Progenitor cell of endocrine pancreas (in vitro differentiated cells): ENCODE measurements around the gene SLC35F3. TPM values are rescaled to one million over a fixed set of nuclear protein-coding genes. Genes with fewer than 3 reads are reported as not detected.

ENCODE experiments used
- DNase-seq: peaks from one replicate; pipeline ENCODE4 v3.0.0; 2021; ENCODE audit warnings: low spot score; ENCODE audit not compliant: unreplicated experiment
- H3K27ac Mint-ChIP-seq: 2 replicates; pipeline ENCODE4 v1.8.0; 2021; ENCODE audit warnings: mild to moderate bottlenecking, moderate library complexity, mixed read lengths
- H3K27me3 Mint-ChIP-seq: 2 replicates; pipeline ENCODE4 v1.8.0; 2021; ENCODE audit warnings: mixed read lengths
- H3K36me3 Mint-ChIP-seq: 2 replicates; pipeline ENCODE4 v1.8.0; 2022; ENCODE audit warnings: mixed read lengths; ENCODE audit not compliant: insufficient read depth
- H3K4me1 Mint-ChIP-seq: 2 replicates; pipeline ENCODE4 v1.8.0; 2021; ENCODE audit warnings: low read depth, mixed read lengths
- H3K4me3 Mint-ChIP-seq: 2 replicates; pipeline ENCODE4 v1.8.0; 2021; ENCODE audit warnings: low read depth, mild to moderate bottlenecking, moderate library complexity, mixed read lengths
- H3K9me3 Mint-ChIP-seq: 2 replicates; pipeline ENCODE4 v1.8.0; 2021; ENCODE audit warnings: low read depth, mixed read lengths
- total RNA-seq: library from RNA; stranded (reverse); gene quantifications from 2 replicates; pipeline ENCODE4 v1.2.1, GENCODE V29; 2021
- TF ChIP-seq, protein P1 (sequence below): fragments of 200-600 bp; sonication (generic); IDR thresholded peaks from one replicate; pipeline ENCODE4 v1.5.0; 2021; ENCODE audit warnings: antibody characterized with exemption, mild to moderate bottlenecking; ENCODE audit not compliant: unreplicated experiment

Gene SLC35F3
- total RNA-seq, 1 donor from 2014 or later, result 0.74 TPM

DNA sequence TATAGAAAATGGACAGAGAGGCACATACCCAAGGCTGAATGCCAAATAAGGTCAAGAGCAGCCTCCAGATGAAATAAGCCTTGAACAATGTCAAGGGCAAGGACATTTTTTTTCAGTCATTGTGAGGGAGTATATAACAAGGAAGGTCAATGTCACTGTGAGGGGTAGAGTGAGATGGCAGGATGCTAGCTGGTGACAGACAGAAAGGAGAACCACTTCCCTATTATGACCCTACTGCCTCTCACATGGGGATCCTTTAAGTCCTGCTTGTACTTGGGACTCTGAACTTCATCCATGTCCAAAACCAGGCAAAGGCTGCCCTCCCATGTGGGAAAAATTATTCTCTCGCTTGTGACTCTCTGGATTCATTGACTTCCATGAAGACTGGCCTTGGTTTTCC lies 349.3 kb downstream of the SLC35F3 start:
- DNase-seq, result no peak
- Mint-ChIP-seq H3K9me3 (peaks cover 17% of the 10 kb centered on the region), H3K4me3 (no peak overlapping the region), H3K4me1 (no peaks in the 10 kb centered on the region), H3K36me3 (no peaks in the 10 kb centered on the region), H3K27ac (no peak overlapping the region), H3K27me3 (no peaks in the 10 kb centered on the region)
- TF ChIP-seq, protein P1, sequence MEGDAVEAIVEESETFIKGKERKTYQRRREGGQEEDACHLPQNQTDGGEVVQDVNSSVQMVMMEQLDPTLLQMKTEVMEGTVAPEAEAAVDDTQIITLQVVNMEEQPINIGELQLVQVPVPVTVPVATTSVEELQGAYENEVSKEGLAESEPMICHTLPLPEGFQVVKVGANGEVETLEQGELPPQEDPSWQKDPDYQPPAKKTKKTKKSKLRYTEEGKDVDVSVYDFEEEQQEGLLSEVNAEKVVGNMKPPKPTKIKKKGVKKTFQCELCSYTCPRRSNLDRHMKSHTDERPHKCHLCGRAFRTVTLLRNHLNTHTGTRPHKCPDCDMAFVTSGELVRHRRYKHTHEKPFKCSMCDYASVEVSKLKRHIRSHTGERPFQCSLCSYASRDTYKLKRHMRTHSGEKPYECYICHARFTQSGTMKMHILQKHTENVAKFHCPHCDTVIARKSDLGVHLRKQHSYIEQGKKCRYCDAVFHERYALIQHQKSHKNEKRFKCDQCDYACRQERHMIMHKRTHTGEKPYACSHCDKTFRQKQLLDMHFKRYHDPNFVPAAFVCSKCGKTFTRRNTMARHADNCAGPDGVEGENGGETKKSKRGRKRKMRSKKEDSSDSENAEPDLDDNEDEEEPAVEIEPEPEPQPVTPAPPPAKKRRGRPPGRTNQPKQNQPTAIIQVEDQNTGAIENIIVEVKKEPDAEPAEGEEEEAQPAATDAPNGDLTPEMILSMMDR, result no peak

DNA sequence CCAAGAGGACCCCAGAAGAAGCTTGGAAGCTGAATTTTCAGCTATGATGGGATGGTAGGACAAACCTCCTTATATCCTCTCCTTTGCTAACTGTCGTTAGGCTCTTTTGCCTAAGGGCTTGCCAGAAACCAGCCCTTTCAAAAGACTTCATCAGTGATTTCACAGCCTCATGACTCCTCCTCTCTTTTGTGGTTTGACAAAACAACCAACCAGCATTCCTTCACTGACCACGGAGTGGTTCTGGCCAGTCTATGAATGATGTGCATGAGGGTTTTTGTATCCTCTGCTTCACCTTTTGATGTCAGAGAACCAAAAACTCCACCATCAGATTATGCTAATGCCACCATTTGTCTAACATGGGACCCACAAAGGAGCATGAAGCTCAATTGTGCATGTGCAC lies 351.9 kb downstream of the SLC35F3 start:
- H3K36me3 Mint-ChIP-seq, result no peaks in the 10 kb centered on the region
- no peaks in the 10 kb centered on the region for H3K4me1 Mint-ChIP-seq
- no peak overlapping the region for H3K27ac Mint-ChIP-seq
- DNase-seq, result no peak
- peaks cover 5% of the 10 kb centered on the region for H3K27me3 Mint-ChIP-seq
- TF ChIP-seq, protein P1, result no peak
- H3K4me3 Mint-ChIP-seq, result no peak overlapping the region
- peaks cover 15% of the 10 kb centered on the region for H3K9me3 Mint-ChIP-seq

DNA sequence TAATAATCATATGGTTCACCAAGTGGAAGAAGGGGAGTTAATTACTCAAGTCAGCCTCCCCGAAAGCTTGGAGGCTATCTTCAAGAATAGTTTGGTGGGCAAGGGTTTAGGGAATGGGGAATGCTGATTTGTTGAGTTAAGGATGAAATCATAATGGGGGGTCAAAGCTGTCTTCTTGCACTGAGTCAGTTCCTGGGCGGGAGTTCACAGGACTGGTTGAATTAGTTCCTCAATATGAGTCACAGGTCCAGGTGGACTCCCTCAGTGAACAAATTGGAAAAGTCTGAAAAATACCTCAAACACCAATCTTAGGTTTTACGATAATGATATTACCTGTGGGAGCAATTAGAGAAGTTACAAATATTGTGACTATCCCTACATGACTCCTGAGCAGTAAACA lies 353.6 kb downstream of the SLC35F3 start:
- peaks cover 7% of the 10 kb centered on the region for H3K4me1 Mint-ChIP-seq
- TF ChIP-seq, protein P1, result no peak
- no peak overlapping the region for H3K27ac Mint-ChIP-seq

DNA sequence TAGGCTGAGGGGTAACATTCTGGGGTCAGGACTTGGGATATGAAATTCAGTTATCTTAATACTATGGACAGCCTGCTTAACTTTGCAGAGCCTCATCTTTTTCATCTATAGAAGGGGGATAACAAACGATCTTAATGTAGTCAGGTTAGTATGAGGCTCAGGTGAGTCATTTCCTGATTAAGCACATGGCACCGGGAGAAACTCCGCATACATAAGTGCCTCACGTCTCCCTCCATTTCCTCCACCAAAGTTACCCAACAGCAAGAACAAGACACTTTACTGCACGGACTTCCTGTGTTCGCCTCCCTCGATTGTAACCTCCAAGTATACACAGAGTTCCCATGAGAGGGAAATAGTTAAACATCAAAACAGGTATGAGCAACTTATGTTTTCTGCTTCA lies 356.1 kb downstream of the SLC35F3 start:
- peaks cover 7% of the 10 kb centered on the region for H3K27me3 Mint-ChIP-seq
- DNase-seq, result no peak
- no peak overlapping the region for H3K27ac Mint-ChIP-seq
- peaks cover 15% of the 10 kb centered on the region for H3K9me3 Mint-ChIP-seq
- peaks cover 10% of the 10 kb centered on the region for H3K4me1 Mint-ChIP-seq
- H3K4me3 Mint-ChIP-seq, result no peak overlapping the region
- TF ChIP-seq, protein P1, result no peak
- H3K36me3 Mint-ChIP-seq, result no peaks in the 10 kb centered on the region

More for the DNA sequence above, 353.6 kb downstream of the SLC35F3 start:
- peaks cover 15% of the 10 kb centered on the region for H3K9me3 Mint-ChIP-seq
- no peak for DNase-seq
- peaks cover 5% of the 10 kb centered on the region for H3K27me3 Mint-ChIP-seq
- no peak overlapping the region for H3K4me3 Mint-ChIP-seq
- H3K36me3 Mint-ChIP-seq, result no peaks in the 10 kb centered on the region

DNA sequence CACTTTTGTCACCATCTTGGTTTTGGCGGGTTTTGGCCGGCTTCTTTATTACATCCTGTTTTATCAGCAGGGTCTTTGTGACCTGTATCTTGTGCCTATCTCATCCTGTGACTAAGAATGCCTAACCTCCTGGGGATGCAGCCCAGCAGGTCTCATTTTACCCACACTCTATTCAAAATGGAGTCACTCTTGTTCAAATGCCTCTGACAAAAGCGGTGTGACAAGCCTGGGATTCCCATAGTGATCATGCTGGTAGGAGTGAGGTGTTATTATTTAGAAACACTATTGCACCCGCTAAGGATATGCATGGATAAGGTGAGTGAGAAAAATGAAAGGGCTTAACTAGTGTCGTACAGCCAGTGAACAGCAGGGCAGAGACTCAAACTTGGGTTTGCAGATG lies 357.1 kb downstream of the SLC35F3 start:
- H3K4me1 Mint-ChIP-seq, result peaks cover 13% of the 10 kb centered on the region
- no peak for DNase-seq

More for the DNA sequence above, 357.1 kb downstream of the SLC35F3 start:
- peaks cover 7% of the 10 kb centered on the region for H3K27me3 Mint-ChIP-seq
- no peak overlapping the region for H3K4me3 Mint-ChIP-seq
- no peak overlapping the region for H3K27ac Mint-ChIP-seq
- no peaks in the 10 kb centered on the region for H3K36me3 Mint-ChIP-seq
- H3K9me3 Mint-ChIP-seq, result peaks cover 15% of the 10 kb centered on the region
- TF ChIP-seq, protein P1, result no peak
